ENCODE data around the gene MSH2. TPM values are rescaled to one million over a fixed set of nuclear protein-coding genes. Genes with fewer than 3 reads are reported as not detected.

The MSH2 gene
- total and polyA plus RNA-seq, 2 of the 13 experiments (the other 11 are each of a cell fraction or from before 2014, with no cell fraction given) = 19.9 to 76.3 TPM

- TF ChIP-seq ZNF367 (CRISPR knock-in tag; IDR thresholded peaks at IDR 0.05; ENCODE audit: borderline replicate concordance) = no peak
- 0 out of 2 replicates have a peak, but pooled peaks have one; percentile 19 for TF ChIP-seq PAXIP1 (CRISPR knock-in tag; conservative IDR thresholded peaks at IDR 0.05)
- TF ChIP-seq ZNF691 (CRISPR knock-in tag; IDR thresholded peaks at IDR 0.05; ENCODE audit: borderline replicate concordance, low read depth) = peak; percentile 82; the same call in 1 of the 2 replicates
- no peak for TF ChIP-seq ZNF24 (IDR thresholded peaks at IDR 0.05)
- no peak for TF ChIP-seq SIN3B (IDR thresholded peaks at IDR 0.05; ENCODE audit: low read length)
- no peak for TF ChIP-seq GTF2F1 (IDR thresholded peaks at IDR 0.05; ENCODE audit: low read length)
- no peak for TF ChIP-seq ZNF260 (CRISPR knock-in tag; IDR thresholded peaks at IDR 0.05; ENCODE audit: borderline replicate concordance, low read depth)
- TF ChIP-seq ZBTB33 (CRISPR knock-in tag; IDR thresholded peaks at IDR 0.05) = 0 out of 2 replicates have a peak, but pooled peaks have one; percentile 22
- TF ChIP-seq ZNF670 (CRISPR knock-in tag; IDR thresholded peaks at IDR 0.05; ENCODE audit: borderline replicate concordance) = 0 out of 2 replicates have a peak, but pooled peaks have one; percentile 30
- TF ChIP-seq ZFP90 (CRISPR knock-in tag; IDR thresholded peaks at IDR 0.05; ENCODE audit: borderline replicate concordance) = no peak
- TF ChIP-seq NCOA2 (CRISPR knock-in tag; IDR thresholded peaks at IDR 0.05) = no peak
- no peak for TF ChIP-seq GATA4 (IDR thresholded peaks at IDR 0.05; ENCODE audit: borderline replicate concordance, low read depth)
- peak; percentile 47; the same call in 1 of the 2 replicates for TF ChIP-seq ARID3A (IDR thresholded peaks at IDR 0.05; ENCODE audit: low read depth, low read length)
- 0 out of 2 replicates have a peak, but pooled peaks have one; percentile 14 for TF ChIP-seq MED1 (CRISPR knock-in tag; IDR thresholded peaks at IDR 0.05)
- 0 out of 2 replicates have a peak, but pooled peaks have one; percentile 37 for TF ChIP-seq KLF9 (CRISPR knock-in tag; IDR thresholded peaks at IDR 0.05; ENCODE audit: low read depth)
- TF ChIP-seq POGZ (CRISPR knock-in tag; IDR thresholded peaks at IDR 0.05) = no peak
- peak; percentile 22; the same call in 1 of the 2 replicates for TF ChIP-seq ZGPAT (CRISPR knock-in tag; IDR thresholded peaks at IDR 0.05)
- TF ChIP-seq PTBP1 (IDR thresholded peaks at IDR 0.05; ENCODE audit: low read depth, low read length, poor library complexity, severe bottlenecking) = no peak
- 0 out of 2 replicates have a peak, but pooled peaks have one; percentile 15 for TF ChIP-seq FOXO1 (CRISPR knock-in tag; IDR thresholded peaks at IDR 0.05)
- peak; percentile 37; the same call in 1 of the 2 replicates for TF ChIP-seq ZBTB25 (CRISPR knock-in tag; IDR thresholded peaks at IDR 0.05)
Measured at GRCh38 chr2:47373747-47374146, 29.2 kb upstream of the MSH2 start (continued).
